Measurements from ENCODE around the gene MCM3.

Gene MCM3

DNA sequence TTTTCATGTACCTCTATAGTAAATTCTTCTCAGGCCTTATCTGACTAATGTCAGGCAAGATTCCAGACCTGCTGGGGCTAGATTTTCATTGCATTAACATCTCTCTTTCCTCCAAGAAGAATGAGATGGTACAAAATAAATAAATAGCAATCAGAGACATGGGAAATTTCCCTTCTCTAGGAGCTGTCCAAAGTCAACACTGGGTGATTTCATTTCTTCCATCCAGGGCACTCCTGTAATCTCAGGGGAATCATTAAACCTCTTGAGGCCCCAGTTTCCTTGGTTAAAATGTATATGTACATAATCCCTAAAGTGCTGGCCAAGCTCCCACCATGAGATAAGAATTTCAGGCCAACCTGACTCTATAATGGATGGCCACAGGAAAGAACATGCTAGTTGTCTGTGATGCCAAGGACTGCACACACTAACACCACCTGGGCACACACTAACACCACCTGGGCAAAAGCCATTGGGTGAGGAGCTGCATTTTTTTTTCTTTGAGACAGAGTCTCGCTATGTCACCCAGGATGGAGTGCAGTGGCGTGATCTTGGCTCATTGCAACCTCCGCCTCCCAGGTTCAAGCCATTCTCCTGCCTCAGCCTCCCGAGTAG, 41.2 kb downstream of the MCM3 start (continued):
- TF ChIP-seq MYNN (tag by site-specific recombination; IDR thresholded peaks at IDR 0.05; ENCODE audit: borderline replicate concordance) (no peak), ZNF621 (tag by site-specific recombination; IDR thresholded peaks at IDR 0.05) (no peak), ZNF768 (tag by site-specific recombination; IDR thresholded peaks at IDR 0.05) (no peak), ZNF114 (tag by site-specific recombination; IDR thresholded peaks at IDR 0.05) (no peak), ZNF174 (tag by site-specific recombination; IDR thresholded peaks at IDR 0.05) (0 out of 2 replicates have a peak, but pooled peaks have one; percentile 81), MZF1 (tag by site-specific recombination; IDR thresholded peaks at IDR 0.05; ENCODE audit: borderline replicate concordance) (peak; percentile 99), ZNF354C (tag by site-specific recombination; IDR thresholded peaks at IDR 0.05; ENCODE audit: borderline replicate concordance, low read depth) (no peak), HOXC10 (CRISPR knock-in tag; IDR thresholded peaks at IDR 0.05) (no peak), ZNF140 (tag by site-specific recombination; IDR thresholded peaks at IDR 0.05) (no peak), ZNF624 (tag by site-specific recombination; IDR thresholded peaks at IDR 0.05) (no peak), ZBTB21 (tag by site-specific recombination; IDR thresholded peaks at IDR 0.05) (peak; percentile 52; the same call in 1 of the 2 replicates), GLI4 (tag by site-specific recombination; IDR thresholded peaks at IDR 0.05) (no peak), ZNF544 (tag by site-specific recombination; IDR thresholded peaks at IDR 0.05) (no peak), ZNF211 (tag by site-specific recombination; IDR thresholded peaks at IDR 0.05; ENCODE audit: low read depth) (no peak), OSR2 (tag by site-specific recombination; IDR thresholded peaks at IDR 0.05) (peak; percentile 99), BCL11A (tag by site-specific recombination; IDR thresholded peaks at IDR 0.05; ENCODE audit: low read depth) (peak; percentile 99), ZFP41 (tag by site-specific recombination; IDR thresholded peaks at IDR 0.05; ENCODE audit: borderline replicate concordance) (no peak), ZNF292 (tag by site-specific recombination; IDR thresholded peaks at IDR 0.05; ENCODE audit: borderline replicate concordance, low read depth) (no peak), ZNF701 (tag by site-specific recombination; IDR thresholded peaks at IDR 0.05) (no peak), ZFHX2 (tag by site-specific recombination; conservative IDR thresholded peaks at IDR 0.05) (no peak), ZNF157 (tag by site-specific recombination; IDR thresholded peaks at IDR 0.05) (no peak), ZNF571 (tag by site-specific recombination; IDR thresholded peaks at IDR 0.05) (no peak), ZNF324 (tag by site-specific recombination; IDR thresholded peaks at IDR 0.05) (peak; percentile 88)
- TF ChIP-seq, protein P1, sequence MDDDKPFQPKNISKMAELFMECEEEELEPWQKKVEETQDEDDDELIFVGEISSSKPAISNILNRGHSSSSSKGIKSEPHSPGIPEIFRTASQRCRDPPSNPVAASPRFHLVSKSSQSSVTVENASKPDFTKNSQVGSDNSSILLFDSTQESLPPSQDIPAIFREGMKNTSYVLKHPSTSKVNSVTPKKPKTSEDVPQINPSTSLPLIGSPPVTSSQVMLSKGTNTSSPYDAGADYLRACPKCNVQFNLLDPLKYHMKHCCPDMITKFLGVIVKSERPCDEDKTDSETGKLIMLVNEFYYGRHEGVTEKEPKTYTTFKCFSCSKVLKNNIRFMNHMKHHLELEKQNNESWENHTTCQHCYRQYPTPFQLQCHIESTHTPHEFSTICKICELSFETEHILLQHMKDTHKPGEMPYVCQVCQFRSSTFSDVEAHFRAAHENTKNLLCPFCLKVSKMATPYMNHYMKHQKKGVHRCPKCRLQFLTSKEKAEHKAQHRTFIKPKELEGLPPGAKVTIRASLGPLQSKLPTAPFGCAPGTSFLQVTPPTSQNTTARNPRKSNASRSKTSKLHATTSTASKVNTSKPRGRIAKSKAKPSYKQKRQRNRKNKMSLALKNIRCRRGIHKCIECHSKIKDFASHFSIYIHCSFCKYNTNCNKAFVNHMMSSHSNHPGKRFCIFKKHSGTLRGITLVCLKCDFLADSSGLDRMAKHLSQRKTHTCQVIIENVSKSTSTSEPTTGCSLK (tag by site-specific recombination; IDR thresholded peaks at IDR 0.05) = no peak
- TF ChIP-seq, protein P2, sequence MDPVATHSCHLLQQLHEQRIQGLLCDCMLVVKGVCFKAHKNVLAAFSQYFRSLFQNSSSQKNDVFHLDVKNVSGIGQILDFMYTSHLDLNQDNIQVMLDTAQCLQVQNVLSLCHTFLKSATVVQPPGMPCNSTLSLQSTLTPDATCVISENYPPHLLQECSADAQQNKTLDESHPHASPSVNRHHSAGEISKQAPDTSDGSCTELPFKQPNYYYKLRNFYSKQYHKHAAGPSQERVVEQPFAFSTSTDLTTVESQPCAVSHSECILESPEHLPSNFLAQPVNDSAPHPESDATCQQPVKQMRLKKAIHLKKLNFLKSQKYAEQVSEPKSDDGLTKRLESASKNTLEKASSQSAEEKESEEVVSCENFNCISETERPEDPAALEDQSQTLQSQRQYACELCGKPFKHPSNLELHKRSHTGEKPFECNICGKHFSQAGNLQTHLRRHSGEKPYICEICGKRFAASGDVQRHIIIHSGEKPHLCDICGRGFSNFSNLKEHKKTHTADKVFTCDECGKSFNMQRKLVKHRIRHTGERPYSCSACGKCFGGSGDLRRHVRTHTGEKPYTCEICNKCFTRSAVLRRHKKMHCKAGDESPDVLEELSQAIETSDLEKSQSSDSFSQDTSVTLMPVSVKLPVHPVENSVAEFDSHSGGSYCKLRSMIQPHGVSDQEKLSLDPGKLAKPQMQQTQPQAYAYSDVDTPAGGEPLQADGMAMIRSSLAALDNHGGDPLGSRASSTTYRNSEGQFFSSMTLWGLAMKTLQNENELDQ (tag by site-specific recombination; IDR thresholded peaks at IDR 0.05; ENCODE audit: low read depth) = no peak
- TF ChIP-seq, protein P3, sequence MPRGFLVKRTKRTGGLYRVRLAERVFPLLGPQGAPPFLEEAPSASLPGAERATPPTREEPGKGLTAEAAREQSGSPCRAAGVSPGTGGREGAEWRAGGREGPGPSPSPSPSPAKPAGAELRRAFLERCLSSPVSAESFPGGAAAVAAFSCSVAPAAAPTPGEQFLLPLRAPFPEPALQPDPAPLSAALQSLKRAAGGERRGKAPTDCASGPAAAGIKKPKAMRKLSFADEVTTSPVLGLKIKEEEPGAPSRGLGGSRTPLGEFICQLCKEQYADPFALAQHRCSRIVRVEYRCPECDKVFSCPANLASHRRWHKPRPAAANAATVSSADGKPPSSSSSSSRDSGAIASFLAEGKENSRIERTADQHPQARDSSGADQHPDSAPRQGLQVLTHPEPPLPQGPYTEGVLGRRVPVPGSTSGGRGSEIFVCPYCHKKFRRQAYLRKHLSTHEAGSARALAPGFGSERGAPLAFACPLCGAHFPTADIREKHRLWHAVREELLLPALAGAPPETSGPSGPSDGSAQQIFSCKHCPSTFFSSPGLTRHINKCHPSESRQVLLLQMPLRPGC (tag by site-specific recombination; IDR thresholded peaks at IDR 0.05) = peak; percentile 98
- TF ChIP-seq, protein P4, sequence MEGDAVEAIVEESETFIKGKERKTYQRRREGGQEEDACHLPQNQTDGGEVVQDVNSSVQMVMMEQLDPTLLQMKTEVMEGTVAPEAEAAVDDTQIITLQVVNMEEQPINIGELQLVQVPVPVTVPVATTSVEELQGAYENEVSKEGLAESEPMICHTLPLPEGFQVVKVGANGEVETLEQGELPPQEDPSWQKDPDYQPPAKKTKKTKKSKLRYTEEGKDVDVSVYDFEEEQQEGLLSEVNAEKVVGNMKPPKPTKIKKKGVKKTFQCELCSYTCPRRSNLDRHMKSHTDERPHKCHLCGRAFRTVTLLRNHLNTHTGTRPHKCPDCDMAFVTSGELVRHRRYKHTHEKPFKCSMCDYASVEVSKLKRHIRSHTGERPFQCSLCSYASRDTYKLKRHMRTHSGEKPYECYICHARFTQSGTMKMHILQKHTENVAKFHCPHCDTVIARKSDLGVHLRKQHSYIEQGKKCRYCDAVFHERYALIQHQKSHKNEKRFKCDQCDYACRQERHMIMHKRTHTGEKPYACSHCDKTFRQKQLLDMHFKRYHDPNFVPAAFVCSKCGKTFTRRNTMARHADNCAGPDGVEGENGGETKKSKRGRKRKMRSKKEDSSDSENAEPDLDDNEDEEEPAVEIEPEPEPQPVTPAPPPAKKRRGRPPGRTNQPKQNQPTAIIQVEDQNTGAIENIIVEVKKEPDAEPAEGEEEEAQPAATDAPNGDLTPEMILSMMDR (tag by site-specific recombination; IDR thresholded peaks at IDR 0.05) = no peak
- TF ChIP-seq, protein P5, sequence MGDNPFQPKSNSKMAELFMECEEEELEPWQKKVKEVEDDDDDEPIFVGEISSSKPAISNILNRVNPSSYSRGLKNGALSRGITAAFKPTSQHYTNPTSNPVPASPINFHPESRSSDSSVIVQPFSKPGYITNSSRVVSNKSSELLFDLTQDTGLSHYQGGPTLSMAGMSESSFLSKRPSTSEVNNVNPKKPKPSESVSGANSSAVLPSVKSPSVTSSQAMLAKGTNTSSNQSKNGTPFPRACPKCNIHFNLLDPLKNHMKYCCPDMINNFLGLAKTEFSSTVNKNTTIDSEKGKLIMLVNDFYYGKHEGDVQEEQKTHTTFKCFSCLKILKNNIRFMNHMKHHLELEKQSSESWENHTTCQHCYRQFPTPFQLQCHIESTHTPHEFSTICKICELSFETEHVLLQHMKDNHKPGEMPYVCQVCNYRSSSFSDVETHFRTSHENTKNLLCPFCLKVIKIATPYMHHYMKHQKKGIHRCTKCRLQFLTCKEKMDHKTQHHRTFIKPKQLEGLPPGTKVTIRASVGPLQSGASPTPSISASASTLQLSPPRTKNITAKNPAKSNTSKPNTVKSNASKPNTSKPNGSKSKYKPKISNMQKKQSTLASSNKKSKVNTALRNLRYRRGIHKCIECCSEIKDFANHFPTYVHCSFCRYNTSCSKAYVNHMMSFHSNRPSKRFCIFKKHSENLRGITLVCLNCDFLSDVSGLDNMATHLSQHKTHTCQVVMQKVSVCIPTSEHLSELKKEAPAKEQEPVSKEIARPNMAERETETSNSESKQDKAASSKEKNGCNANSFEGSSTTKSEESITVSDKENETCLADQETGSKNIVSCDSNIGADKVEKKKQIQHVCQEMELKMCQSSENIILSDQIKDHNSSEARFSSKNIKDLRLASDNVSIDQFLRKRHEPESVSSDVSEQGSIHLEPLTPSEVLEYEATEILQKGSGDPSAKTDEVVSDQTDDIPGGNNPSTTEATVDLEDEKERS (tag by site-specific recombination; IDR thresholded peaks at IDR 0.05) = no peak
- TF ChIP-seq, protein P6, sequence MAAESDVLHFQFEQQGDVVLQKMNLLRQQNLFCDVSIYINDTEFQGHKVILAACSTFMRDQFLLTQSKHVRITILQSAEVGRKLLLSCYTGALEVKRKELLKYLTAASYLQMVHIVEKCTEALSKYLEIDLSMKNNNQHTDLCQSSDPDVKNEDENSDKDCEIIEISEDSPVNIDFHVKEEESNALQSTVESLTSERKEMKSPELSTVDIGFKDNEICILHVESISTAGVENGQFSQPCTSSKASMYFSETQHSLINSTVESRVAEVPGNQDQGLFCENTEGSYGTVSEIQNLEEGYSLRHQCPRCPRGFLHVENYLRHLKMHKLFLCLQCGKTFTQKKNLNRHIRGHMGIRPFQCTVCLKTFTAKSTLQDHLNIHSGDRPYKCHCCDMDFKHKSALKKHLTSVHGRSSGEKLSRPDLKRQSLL (tag by site-specific recombination; IDR thresholded peaks at IDR 0.05) = peak; percentile 56; the same call in 1 of the 2 replicates
